HepG2 (cell line): ENCODE measurements around the gene HAP1. TPM values are rescaled to one million over a fixed set of nuclear protein-coding genes. Genes with fewer than 3 reads are reported as not detected.

Source experiments
- IKZF1 ChIP-seq: fragments of 450-650 bp; IDR thresholded peaks from 2 replicates; pipeline ENCODE4 v1.7.1; 2016
- NR3C1 ChIP-seq: sonication (generic); formaldehyde crosslinking; IDR thresholded peaks from 2 replicates; pipeline ENCODE4 v1.4.0; 2020; ENCODE audit warnings: missing genetic modification reagents
- RAD21 ChIP-seq: fragments of 450-650 bp; formaldehyde crosslinking; IDR thresholded peaks from 2 replicates; pipeline ENCODE4 v1.5.0; 2020; ENCODE audit warnings: mild to moderate bottlenecking
- SNAPC4 ChIP-seq: sonication (generic); formaldehyde crosslinking; IDR thresholded peaks from 2 replicates; pipeline ENCODE4 v1.4.0; 2020; ENCODE audit warnings: mild to moderate bottlenecking, missing genetic modification reagents
- SOX13 ChIP-seq, 3 experiments: fragments of 450-650 bp in 1 of 3; sonication (generic) in 1 of 3; formaldehyde crosslinking in 1 of 3; IDR thresholded peaks in 2 of 3; conservative IDR thresholded peaks in 1 of 3; 2 replicates each; pipeline versions ENCODE4 v1.5.0 to v1.6.1; 2016 to 2020; ENCODE audit warnings: antibody characterized with exemption in 1 of 3, mild to moderate bottlenecking in 1 of 3, missing compliant biosample characterization in 1 of 3, missing genetic modification reagents in 1 of 3, moderate library complexity in 1 of 3
- ZNF503 ChIP-seq: sonication (generic); formaldehyde crosslinking; IDR thresholded peaks from 2 replicates; pipeline ENCODE4 v1.4.0; 2020; ENCODE audit warnings: missing genetic modification reagents
- ZNF552 ChIP-seq: sonication (generic); formaldehyde crosslinking; IDR thresholded peaks from 2 replicates; pipeline ENCODE4 v1.9.0; 2022; ENCODE audit warnings: missing genetic modification reagents, mild to moderate bottlenecking, borderline replicate concordance
- ZNF773 ChIP-seq: sonication (generic); formaldehyde crosslinking; IDR thresholded peaks from 2 replicates; pipeline ENCODE4 v1.4.0; 2020; ENCODE audit warnings: missing genetic modification reagents, borderline replicate concordance
- polyA plus RNA-seq, 8 experiments: library from polyadenylated mRNA; depleted of rRNA in 3 of 8; stranded (reverse) in 7 of 8; unstranded in 1 of 8; fragments of >200 nt; fragmentation: Illumina TruSeq in 4 of 8; extraction: Trizol in 4 of 8; gene quantifications; 2 replicates each; pipeline versions ENCODE4 v1.2.1 to v1.2.3, GENCODE V29; 2011 to 2016; ENCODE audit warnings: low read depth in 4 of 8, missing spikeins in 1 of 8, mixed read lengths in 1 of 8; ENCODE audit not compliant: insufficient read depth in 1 of 8
- total RNA-seq, 5 experiments: library from RNA; depleted of rRNA; stranded (reverse); fragments of >200 nt; fragmentation: Illumina TruSeq; extraction: Trizol; gene quantifications; 2 replicates each; pipeline ENCODE4 v1.2.3, GENCODE V29; 2016; ENCODE audit warnings: low read depth in 1 of 5
- TF ChIP-seq, protein P1 (sequence below), 2 experiments: IDR thresholded peaks; 2 replicates each; pipeline ENCODE4 v1.6.1; 2011 to 2012; ENCODE audit warnings: low read length in 2 of 2, borderline replicate concordance in 1 of 2, low read depth in 1 of 2, mild to moderate bottlenecking in 1 of 2, moderate library complexity in 1 of 2
- TF ChIP-seq, protein P2 (sequence below): sonication (generic); formaldehyde crosslinking; IDR thresholded peaks from 2 replicates; pipeline ENCODE4 v1.5.1; 2020; ENCODE audit warnings: mild to moderate bottlenecking, missing genetic modification reagents, borderline replicate concordance

Gene HAP1
- total and polyA plus RNA-seq, 2 of the 13 experiments (the other 11 are each of a cell fraction or from before 2014, with no cell fraction given) = 0.07 TPM

- TF ChIP-seq, protein P1, sequence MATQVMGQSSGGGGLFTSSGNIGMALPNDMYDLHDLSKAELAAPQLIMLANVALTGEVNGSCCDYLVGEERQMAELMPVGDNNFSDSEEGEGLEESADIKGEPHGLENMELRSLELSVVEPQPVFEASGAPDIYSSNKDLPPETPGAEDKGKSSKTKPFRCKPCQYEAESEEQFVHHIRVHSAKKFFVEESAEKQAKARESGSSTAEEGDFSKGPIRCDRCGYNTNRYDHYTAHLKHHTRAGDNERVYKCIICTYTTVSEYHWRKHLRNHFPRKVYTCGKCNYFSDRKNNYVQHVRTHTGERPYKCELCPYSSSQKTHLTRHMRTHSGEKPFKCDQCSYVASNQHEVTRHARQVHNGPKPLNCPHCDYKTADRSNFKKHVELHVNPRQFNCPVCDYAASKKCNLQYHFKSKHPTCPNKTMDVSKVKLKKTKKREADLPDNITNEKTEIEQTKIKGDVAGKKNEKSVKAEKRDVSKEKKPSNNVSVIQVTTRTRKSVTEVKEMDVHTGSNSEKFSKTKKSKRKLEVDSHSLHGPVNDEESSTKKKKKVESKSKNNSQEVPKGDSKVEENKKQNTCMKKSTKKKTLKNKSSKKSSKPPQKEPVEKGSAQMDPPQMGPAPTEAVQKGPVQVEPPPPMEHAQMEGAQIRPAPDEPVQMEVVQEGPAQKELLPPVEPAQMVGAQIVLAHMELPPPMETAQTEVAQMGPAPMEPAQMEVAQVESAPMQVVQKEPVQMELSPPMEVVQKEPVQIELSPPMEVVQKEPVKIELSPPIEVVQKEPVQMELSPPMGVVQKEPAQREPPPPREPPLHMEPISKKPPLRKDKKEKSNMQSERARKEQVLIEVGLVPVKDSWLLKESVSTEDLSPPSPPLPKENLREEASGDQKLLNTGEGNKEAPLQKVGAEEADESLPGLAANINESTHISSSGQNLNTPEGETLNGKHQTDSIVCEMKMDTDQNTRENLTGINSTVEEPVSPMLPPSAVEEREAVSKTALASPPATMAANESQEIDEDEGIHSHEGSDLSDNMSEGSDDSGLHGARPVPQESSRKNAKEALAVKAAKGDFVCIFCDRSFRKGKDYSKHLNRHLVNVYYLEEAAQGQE (IDR thresholded peaks at IDR 0.05; ENCODE audit: borderline replicate concordance in 1 of 2, low read depth in 1 of 2, low read length in 2 of 2) = no peak
- TF ChIP-seq, protein P2, sequence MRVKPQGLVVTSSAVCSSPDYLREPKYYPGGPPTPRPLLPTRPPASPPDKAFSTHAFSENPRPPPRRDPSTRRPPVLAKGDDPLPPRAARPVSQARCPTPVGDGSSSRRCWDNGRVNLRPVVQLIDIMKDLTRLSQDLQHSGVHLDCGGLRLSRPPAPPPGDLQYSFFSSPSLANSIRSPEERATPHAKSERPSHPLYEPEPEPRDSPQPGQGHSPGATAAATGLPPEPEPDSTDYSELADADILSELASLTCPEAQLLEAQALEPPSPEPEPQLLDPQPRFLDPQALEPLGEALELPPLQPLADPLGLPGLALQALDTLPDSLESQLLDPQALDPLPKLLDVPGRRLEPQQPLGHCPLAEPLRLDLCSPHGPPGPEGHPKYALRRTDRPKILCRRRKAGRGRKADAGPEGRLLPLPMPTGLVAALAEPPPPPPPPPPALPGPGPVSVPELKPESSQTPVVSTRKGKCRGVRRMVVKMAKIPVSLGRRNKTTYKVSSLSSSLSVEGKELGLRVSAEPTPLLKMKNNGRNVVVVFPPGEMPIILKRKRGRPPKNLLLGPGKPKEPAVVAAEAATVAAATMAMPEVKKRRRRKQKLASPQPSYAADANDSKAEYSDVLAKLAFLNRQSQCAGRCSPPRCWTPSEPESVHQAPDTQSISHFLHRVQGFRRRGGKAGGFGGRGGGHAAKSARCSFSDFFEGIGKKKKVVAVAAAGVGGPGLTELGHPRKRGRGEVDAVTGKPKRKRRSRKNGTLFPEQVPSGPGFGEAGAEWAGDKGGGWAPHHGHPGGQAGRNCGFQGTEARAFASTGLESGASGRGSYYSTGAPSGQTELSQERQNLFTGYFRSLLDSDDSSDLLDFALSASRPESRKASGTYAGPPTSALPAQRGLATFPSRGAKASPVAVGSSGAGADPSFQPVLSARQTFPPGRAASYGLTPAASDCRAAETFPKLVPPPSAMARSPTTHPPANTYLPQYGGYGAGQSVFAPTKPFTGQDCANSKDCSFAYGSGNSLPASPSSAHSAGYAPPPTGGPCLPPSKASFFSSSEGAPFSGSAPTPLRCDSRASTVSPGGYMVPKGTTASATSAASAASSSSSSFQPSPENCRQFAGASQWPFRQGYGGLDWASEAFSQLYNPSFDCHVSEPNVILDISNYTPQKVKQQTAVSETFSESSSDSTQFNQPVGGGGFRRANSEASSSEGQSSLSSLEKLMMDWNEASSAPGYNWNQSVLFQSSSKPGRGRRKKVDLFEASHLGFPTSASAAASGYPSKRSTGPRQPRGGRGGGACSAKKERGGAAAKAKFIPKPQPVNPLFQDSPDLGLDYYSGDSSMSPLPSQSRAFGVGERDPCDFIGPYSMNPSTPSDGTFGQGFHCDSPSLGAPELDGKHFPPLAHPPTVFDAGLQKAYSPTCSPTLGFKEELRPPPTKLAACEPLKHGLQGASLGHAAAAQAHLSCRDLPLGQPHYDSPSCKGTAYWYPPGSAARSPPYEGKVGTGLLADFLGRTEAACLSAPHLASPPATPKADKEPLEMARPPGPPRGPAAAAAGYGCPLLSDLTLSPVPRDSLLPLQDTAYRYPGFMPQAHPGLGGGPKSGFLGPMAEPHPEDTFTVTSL (CRISPR knock-in tag) = 0 out of 2 replicates have a peak, but pooled peaks have one; percentile 11
- no peak; the same call in 1 of the 2 replicates for TF ChIP-seq SOX13 (IDR thresholded peaks at IDR 0.05)
- TF ChIP-seq SOX13 (CRISPR knock-in tag; conservative IDR thresholded peaks at IDR 0.05 in 1 of 2, IDR thresholded peaks at IDR 0.05 in 1 of 2) = peak in 1 of 2 experiments; percentile 97; a peak in 2 of 4 replicates
- TF ChIP-seq RAD21 (CRISPR knock-in tag) = no peak; the same call in 1 of the 2 replicates
- no peak for TF ChIP-seq NR3C1
- TF ChIP-seq SNAPC4 = peak; percentile 84; the same call in 1 of the 2 replicates
- TF ChIP-seq ZNF773 (CRISPR knock-in tag) = no peak
- no peak for TF ChIP-seq ZNF552 (CRISPR knock-in tag)
- TF ChIP-seq ZNF503 (CRISPR knock-in tag) = no peak
- TF ChIP-seq IKZF1 = no peak
These were observed 44.7 kb downstream of the HAP1 start (continued) for GRCh38 chr17:41689497-41690299.
